GM19025 (cell line): ENCODE results near the gene SMR3A.

Source experiments
- ATAC-seq: cut with Tn5 transposase; IDR thresholded peaks from one replicate; pipeline ENCODE4 v1.9.1; 2021; ENCODE audit warnings: mild to moderate bottlenecking, low read depth, moderate library complexity; ENCODE audit not compliant: unreplicated experiment

The SMR3A gene

DNA sequence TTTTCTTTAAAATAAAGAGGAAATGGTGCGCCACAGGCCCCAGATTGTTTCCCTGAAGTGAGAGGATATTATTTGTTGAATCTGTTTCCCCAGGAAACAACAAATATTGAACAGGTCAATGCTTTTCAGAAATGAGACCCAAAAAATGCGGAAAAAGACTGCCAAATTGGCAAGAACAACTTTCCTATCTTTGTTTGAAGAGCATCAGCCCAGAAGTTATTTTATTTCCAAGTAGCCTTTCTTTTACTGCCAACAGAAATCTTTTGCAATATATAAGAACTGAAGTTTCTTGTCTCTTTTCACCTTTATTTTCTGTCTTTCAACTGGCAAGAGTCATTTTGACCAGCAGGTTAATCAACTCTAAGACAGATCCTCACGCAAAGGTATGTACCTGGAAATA, at the start of gene SMR3A:
Gene SMR3A, plus strand, starts transcription at position 301 of the 400 bp plus-strand sequence. CDS start 1,356 bp downstream, outside the sequence.
- no peak for ATAC-seq

DNA sequence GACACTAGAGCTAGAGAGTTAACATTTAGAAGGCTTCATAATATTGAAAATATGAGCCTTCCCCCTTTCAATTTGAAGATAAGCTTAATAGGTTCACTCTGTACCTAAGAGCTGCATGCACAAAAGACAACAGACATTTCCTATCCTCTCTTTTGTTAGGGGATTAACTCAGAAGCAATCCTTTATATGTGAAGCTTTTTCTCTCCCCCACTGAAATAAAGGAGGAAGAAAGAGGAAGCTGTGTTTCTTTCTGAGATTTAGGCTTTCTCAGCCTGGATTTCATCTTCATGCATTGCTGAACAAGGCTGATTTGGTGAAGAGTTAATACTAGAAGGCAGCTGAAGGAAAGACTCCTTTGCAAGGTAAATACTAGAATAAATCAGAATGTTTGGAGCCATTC, 46.8 kb upstream of the SMR3A start:
- no peak for ATAC-seq

DNA sequence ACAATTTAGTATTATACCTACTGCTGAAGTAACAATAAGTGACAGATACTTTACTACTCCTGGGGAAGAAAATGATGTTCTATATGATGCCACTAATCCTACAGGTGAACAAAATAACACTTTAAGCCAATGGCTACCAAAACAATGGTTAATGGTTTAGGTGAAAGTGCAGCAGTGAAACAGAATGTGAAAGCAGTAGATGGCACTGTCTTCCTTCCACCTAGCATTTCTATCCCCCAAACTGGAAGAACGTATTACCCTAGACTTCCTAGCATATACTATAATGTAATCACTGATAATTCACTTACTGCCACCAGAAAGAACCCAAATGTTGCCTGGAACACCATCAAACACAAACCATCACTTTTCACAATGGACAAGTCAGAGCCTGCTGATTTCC, 44.6 kb upstream of the SMR3A start:
- ATAC-seq = peak; percentile 63

DNA sequence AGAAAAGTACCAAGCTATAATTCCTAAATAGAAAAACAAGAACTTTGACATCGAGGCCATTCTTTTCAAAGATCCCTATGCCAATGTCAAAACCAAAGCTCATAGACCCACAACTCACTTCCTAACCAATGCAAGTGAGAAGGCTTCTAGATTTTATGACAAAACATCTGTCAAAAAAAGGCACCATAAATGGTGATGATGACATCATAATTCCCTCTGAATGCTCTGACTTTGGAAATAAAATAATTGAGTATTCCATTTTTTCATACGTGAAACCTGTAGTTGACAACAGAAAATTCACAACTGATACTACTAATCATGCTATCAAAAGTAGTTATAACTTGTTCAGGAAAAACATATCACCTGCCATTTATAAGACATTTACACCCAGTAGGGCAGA, 34.5 kb upstream of the SMR3A start:
- no peak for ATAC-seq

DNA sequence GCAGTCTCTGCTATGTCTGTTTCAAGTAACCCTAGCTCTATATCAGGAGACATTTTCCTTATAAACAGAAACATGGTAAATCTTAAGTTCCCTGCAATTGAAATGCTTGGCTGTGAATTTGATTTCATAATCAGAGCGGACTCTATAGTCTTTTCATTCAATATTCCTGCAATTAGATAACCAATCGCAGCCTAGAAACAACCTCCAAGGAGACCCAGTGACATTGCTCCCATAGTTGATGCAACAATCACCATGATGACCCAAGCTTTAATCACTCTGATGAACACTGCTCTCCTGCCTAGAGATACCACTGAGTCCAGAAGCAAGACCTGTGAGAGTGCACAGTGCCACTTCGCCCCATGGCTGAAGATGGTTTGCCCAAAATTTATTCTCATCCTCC, 25.9 kb upstream of the SMR3A start, which contains the start of gene CABS1:
Gene CABS1, plus strand, starts transcription at position 301 of the 400 bp plus-strand sequence. Its CDS starts 59 bp downstream, at position 360.
- no peak for ATAC-seq

DNA sequence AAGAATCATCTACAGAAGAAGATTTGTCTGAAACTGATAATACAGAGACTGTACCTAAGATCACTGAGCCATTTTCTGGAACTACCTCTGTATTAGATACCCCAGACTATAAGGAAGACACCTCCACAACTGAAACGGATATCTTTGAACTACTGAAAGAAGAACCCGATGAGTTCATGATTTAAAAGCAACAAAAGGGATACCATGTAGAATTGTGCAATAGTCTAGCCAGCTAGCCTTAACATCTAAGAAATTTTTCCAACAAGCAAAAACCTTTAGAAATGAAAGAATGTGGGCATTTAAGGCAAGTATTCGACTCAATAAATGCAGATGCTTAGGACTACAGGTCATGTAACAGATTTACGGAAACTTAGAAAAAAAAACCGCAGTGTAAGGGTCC, 24.5 kb upstream of the SMR3A start:
- ATAC-seq = no peak

DNA sequence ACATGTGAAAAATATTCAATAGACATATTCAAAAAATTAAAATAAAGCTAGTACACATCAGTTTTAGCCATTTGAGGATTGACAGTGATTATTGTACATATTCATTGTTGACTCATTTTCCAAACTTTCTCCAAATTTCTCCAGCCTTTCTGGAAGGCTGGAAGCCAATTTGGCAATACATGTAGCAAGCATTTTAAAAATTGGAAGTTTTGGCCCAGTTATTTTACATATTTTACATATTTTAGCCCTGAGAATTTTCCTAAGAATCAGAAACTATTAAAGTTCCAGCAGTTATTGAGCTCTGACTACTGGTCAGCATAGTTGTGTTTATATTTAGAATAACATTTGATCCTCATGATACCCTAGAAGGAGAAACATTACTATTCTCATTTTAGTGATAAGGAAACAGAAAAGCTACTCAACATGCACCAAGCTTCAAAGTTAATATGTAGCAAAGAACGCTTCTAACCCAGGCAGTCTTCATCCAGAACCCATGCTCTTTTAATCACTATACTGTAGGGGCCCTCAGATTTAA, 22.6 kb upstream of the SMR3A start:
- ATAC-seq = no peak

DNA sequence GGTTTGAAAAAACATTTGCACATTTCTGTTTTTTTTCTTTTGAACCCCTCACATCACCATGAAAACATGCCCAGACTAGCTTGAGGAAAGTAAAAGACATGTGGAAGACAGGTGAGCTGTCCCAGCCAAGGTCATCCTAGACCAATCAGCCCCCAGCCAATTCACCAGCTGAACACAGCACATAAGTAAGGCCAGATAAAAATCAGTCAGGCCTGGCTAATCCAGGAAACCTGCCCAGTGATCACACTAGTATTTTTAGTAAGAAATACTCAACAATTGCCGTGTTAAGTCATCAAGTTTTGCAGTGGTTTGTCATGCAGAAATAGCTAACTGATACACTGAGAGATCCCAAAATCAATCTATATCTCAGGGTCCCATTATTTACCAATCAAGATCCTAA, 4.4 kb upstream of the SMR3A start:
- no peak for ATAC-seq

DNA sequence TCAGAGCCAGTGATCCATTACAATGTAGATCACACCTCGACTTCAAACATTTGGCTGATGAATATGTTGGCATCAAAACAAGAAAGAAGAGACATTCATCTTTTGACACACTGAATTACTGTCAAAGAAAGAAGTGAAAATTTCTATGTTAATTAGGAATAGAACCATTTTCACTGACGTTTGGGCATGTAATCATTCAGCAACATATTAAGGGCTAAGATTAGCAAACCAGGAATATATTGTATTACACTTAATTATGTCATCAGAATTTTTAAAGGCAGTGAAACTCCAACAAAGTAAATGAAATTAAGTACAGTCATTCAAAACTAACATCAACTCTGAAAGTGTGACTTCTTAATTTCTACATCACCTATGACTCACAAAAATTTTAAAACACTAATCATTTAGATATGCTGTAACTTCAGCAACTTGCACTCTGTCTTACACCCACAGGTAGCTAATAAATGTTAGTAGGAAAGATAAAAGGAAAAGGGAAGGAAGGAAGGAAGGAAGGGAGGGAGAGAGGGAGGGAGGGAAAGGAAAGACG, 1.4 kb upstream of the SMR3A start:
- no peak for ATAC-seq

DNA sequence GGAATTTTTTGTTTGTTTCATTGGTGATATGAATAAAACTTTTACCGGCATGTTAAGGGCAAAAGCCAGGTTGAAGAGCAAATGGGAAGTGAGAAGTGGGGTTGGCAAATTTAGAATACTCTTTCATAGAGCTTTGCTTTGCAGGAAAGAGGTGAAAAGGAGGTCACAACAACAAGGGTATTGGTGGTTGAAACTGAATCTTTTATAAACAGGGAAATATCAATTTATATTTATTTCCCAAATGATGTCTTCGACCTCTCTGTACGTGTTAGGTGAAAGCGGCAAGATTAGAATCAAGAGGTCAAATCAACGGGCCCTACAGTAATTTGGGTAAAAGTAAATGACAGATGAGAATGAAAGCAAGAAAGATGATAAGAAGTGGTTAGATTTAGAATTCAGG, 3.4 kb downstream of the SMR3A start:
- ATAC-seq = no peak

DNA sequence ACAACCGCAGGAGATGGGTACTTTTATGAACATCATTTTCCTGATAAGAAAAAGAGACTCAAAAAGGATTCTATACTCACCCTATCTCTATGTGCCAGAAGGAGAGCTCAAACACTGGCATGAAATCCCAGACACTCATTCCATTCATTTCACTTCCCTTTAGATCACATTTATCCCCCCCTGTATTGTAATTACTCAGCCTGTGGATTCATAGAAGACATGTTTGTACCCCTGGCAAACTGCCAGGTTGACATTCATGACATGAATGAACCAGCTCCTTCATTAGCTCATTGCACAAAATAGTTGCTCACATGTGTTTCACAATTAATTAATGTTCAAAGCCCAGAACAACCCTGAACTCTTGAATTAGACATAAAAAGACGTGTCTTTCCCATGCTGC, 4.9 kb downstream of the SMR3A start:
- no peak for ATAC-seq

DNA sequence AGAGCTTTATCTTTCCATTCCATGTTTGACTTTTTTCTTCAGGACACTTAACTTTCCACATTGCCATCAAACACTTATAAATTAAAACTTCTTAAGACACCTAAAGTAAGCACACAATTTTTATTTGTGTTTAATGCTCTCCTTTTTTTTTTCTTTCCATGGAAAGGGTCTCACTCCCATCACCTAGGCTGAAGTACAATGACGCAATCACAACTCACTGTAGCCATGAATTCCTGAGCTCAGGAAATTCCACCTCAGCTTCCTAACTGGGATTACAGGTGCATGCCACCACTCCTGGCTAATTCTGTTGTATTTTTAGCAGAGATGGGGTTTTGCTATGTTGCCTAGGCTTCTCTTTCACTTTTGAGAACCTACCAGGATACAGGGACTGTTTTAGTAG, 7.3 kb downstream of the SMR3A start:
- no peak for ATAC-seq

DNA sequence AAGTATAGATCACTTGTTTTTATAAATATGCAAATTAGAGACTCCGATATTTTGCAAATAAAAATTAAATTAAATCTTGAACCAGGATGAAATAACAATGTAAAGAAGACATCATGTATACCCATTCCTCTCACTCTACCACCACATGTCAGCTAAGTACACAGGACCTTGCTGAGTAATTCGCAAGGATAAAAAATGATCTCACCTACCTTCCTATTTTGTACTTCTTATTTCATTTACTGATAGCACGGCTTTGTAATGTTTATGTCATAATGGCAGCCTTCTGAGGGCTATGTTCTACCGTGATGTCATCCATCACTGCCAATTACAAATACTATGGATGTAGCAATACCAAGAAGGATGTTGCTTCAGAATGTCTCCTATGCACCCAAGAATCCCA, 11.4 kb downstream of the SMR3A start:
- no peak for ATAC-seq

DNA sequence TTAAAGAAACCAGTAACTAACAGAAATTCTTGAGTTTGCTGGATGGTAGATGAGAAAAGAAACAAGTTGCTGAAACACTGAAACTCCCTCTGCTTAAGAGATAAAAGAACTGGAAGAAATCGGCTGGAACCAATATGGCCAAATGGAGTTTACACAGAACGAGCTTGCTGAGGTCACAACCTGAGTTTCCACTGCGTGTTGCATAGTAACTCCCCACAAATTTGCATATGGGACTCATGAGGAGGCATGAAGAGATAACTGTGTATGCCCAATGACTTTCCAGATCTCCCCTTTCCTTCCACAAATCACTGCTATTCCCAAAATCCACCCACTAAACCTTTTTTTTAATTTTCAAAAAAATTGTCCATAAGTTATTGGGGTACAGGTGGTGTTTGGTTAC, 12.2 kb downstream of the SMR3A start:
- ATAC-seq = no peak

DNA sequence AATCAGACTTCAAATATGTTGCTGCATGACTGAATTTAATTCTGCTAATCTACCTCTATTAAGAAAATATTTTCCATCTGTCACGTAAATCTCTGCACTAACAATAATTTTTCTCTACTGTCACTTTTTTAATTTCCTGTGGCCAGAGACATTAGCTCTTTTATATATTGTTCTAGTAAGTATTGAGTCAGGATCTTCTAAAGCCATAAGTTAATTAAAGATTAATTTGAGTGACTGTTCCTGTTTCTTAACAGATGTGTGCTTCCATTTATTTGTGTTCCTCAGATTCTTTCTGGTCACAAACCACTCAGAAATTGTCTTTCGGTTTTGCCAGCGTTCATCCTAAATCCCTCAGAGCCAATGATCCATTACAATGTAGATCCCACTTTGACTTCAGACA, 20.0 kb downstream of the SMR3A start:
- ATAC-seq = no peak

DNA sequence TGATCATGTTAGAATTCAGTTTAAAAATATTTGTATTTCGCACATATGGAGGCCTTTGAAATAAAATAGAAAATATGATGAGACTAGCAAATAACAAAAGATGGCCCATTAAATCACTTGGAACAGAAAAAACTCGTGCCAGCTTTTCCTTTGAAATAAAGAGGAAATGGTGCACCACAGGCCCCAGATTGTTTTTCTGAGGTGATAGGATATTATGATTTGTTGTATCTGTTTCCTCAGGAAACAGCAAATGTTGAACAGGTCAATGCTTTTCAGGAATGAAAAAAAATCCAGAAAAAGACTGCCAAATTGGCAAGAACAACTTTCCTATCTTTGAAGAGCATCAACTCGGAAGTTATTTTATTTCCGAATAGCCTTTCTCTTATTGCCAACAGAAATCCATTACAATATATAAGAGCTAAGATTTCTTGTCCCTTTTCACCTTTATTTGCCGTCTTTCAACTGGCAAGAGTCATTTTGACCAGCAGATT, 22.2 kb downstream of the SMR3A start, which contains the start of gene SMR3B:
Gene SMR3B, plus strand, starts transcription at position 441 of the 491 bp plus-strand sequence. CDS start 1,380 bp downstream, outside the sequence.
- no peak for ATAC-seq

DNA sequence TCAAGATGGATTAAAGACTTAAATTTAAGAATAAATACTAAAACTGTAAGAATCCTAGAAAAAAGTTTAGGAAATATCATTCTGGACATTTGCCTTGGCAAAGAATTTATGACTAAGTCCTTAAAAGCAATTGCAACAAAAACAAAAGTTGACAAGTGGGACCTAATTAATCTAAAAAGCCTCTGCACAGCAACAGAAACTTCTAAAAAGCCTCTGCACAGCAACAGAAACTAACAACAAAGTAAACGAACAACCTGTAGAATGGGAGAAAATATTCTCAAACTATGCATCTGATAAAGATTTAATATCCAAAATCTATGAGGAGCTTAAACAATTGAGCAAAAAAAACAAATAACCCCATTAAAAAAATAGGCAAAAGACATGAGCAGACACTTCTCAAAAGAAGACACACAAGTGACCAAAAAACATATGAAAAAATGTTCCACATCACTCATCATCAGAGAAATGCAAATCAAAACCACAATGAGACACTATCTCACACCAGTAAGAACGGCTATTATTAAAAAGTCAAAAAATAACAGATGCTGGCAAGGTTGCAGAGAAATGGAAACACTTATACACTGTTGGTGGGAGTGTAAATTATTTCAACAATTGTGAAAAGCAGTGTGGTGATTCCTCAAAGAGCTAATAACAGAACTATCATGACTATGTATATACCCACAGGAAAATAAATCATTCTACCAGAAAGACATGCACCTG, 31.7 kb downstream of the SMR3A start:
- peak; percentile 45 for ATAC-seq

DNA sequence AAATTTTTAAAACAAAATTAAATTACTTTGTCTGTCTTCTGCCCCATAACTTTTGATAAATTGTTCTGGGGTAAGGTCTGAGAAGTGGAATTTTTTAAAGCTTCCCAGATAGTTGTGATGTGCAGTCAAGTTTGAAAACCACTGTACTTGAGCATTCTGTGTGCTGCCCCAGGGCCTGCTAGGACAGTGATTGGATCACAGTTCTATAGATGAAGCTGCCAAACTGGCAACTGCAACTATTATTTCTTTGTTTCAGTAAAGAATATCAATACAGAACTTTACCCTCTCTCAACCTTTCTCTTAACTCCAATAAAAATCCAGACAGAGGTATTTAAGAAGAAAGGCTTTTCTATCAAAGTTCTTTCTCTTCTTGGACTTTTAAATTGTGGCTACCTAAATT, 37.0 kb downstream of the SMR3A start, which contains the start of gene OPRPN:
Gene OPRPN, plus strand, starts transcription at position 361 of the 400 bp plus-strand sequence. CDS start 1,346 bp downstream, outside the sequence.
- ATAC-seq = no peak

DNA sequence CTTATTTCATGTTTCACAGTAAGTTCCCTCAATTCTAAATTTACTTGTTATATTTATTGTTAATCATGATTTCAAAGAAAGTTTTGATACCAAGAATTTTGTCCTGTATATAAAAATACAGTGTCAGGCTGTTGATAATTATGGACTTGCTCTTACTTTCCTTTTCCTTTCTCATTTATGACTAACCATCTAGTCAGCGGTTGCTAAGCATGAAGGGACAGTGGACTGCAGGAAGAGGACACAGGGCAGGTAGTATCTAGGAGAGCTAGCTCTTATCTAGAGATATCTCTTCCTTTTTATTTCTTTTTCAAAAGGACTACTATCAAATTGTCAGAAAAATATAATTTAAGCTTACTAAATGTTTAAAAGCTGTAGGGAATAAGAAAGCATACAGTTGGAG, 38.8 kb downstream of the SMR3A start:
- peak; percentile 47 for ATAC-seq

DNA sequence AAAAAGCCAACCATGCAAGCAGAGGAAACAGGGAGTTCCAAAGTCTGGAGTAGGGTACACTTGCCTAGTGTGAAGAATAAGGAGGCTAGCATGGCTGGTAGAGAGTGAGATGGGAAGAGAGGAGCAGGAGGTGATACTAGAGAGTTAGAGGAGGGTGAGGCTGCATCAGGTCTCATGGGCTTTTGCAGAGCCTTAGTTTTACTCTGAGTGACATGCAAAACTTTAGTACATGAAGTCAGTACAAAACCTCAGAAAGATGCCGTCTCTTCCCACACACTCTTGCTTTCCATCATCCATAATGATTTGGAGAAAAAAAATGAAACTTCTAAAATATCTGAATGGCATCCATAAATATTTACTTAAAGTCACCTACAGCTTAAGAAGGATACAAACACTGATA, 42.2 kb downstream of the SMR3A start:
- ATAC-seq = no peak

DNA sequence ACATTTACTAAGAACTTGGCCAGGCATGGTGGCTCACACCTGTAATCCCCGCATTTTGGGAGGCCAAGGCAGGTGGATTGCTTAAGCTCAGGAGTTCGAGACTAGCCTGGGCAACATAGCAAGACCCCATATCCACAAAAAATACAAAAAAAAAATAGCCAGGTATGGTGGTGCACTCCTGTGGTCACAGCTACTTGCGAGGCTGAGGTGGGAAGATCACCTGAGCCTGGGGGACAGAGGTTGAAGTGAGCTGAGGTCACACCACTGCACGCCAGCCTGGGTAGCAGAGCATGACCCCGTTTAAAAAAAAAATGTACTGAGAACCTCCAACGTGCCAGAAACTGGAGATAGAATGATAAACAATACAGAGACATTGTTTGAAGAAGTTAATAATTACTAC, 45.2 kb downstream of the SMR3A start:
- ATAC-seq = peak; percentile 47
